Astrocyte (in vitro differentiated cells and primary cell): ENCODE measurements around the gene GLYR1.

ENCODE experiments used
- CTCF ChIP-seq: IDR thresholded peaks from 2 replicates; pipeline ENCODE4 v1.5.1; 2011; ENCODE audit warnings: low read depth, mild to moderate bottlenecking, inconsistent platforms, low read length, moderate library complexity; ENCODE audit not compliant: insufficient read depth
- EZH2 ChIP-seq: IDR thresholded peaks from 2 replicates; pipeline ENCODE4 v1.6.1; 2012; ENCODE audit warnings: mild to moderate bottlenecking, low read length, inconsistent platforms; ENCODE audit not compliant: insufficient read depth

DNA sequence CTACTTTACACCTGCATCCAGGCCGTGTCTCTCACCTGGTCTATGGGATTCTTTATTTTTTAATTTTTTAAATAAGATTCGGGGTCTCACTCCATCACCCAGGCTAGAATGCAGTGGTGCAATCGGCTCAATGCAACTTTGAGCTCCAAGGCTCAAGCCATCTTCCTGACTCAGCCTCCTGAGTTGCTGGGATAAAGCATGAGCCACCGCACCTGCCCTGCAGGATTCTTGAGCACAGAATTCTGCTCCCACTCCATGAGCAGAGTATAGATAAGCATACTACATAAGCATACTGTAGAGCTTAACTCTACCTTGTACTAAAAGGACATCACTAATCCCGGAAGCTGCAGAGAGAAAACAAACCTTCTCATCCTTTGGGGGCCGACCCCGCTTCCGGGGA lies 15.5 kb downstream of the GLYR1 start:
- no peak for TF ChIP-seq CTCF
- no peak for TF ChIP-seq EZH2
